IPS-20b (cell line): ENCODE data around the gene ANAPC2.

ENCODE experiments used
- H3K27ac ChIP-seq: one replicate; pipeline ENCODE4 v1.5.1; 2013; ENCODE audit warnings: low read length
- H3K27me3 ChIP-seq: 2 replicates; pipeline ENCODE4 v1.6.1; 2013; ENCODE audit warnings: mild to moderate bottlenecking, low read length, inconsistent platforms; ENCODE audit not compliant: insufficient read depth
- H3K36me3 ChIP-seq: 2 replicates; pipeline ENCODE4 v1.6.1; 2013; ENCODE audit warnings: low read depth, mild to moderate bottlenecking, inconsistent platforms, low read length, moderate library complexity; ENCODE audit not compliant: insufficient read depth
- H3K4me1 ChIP-seq: 2 replicates; pipeline ENCODE4 v1.6.1; 2013; ENCODE audit warnings: mild to moderate bottlenecking, control low read depth, inconsistent platforms, low read length, moderate library complexity; ENCODE audit not compliant: insufficient read depth
- H3K4me3 ChIP-seq: 2 replicates; pipeline ENCODE4 v1.5.1; 2013; ENCODE audit warnings: mild to moderate bottlenecking, low read length, inconsistent platforms
- H3K9ac ChIP-seq: 2 replicates; pipeline ENCODE4 v1.6.1; 2013; ENCODE audit warnings: low read depth, mild to moderate bottlenecking, inconsistent platforms, low read length, moderate library complexity
- H3K9me3 ChIP-seq: 2 replicates; pipeline ENCODE4 v1.6.1; 2013; ENCODE audit warnings: mild to moderate bottlenecking, low read depth, low read length, inconsistent platforms; ENCODE audit not compliant: insufficient read depth

The ANAPC2 gene

GRCh38 chr9:137174722-137175293 is 13.6 kb downstream of the ANAPC2 start:
- peaks cover 3% of the 10 kb centered on the region; the same call in 1 of the 2 replicates for H3K36me3 ChIP-seq
- peaks cover 65% of the 10 kb centered on the region for H3K27me3 ChIP-seq
- H3K9ac ChIP-seq, result no peak overlapping the region
- no peak overlapping the region for H3K4me3 ChIP-seq
- no peaks in the 10 kb centered on the region for H3K9me3 ChIP-seq
- H3K4me1 ChIP-seq, result no peaks in the 10 kb centered on the region
- H3K27ac ChIP-seq, result no peak overlapping the region

GRCh38 chr9:137173796-137174664 is 14.3 kb downstream of the ANAPC2 start:
- Histone ChIP-seq H3K4me1 (no peaks in the 10 kb centered on the region), H3K27me3 (peaks cover 73% of the 10 kb centered on the region), H3K9me3 (no peaks in the 10 kb centered on the region), H3K27ac (no peak overlapping the region), H3K9ac (no peak overlapping the region), H3K36me3 (no peaks in the 10 kb centered on the region), H3K4me3 (no peak overlapping the region)

- Histone ChIP-seq H3K27ac (no peak overlapping the region), H3K9ac (no peak overlapping the region)
Measured at GRCh38 chr9:137172901-137173795, 15.2 kb downstream of the ANAPC2 start.

GRCh38 chr9:137171149-137171900 is 17.0 kb downstream of the ANAPC2 start:
- no peak overlapping the region for H3K27ac ChIP-seq
- H3K9ac ChIP-seq, result no peak overlapping the region
- H3K9me3 ChIP-seq, result no peaks in the 10 kb centered on the region
- no peaks in the 10 kb centered on the region for H3K4me1 ChIP-seq
- H3K36me3 ChIP-seq, result no peaks in the 10 kb centered on the region
- H3K4me3 ChIP-seq, result no peak overlapping the region
- peaks cover 99% of the 10 kb centered on the region for H3K27me3 ChIP-seq

More at GRCh38 chr9:137172901-137173795, 15.2 kb downstream of the ANAPC2 start:
- no peaks in the 10 kb centered on the region for H3K9me3 ChIP-seq
- H3K36me3 ChIP-seq, result no peaks in the 10 kb centered on the region
- H3K27me3 ChIP-seq, result peaks cover 82% of the 10 kb centered on the region
- H3K4me1 ChIP-seq, result no peaks in the 10 kb centered on the region
- H3K4me3 ChIP-seq, result no peak overlapping the region

GRCh38 chr9:137170486-137171148 is 17.7 kb downstream of the ANAPC2 start:
- no peaks in the 10 kb centered on the region for H3K9me3 ChIP-seq
- no peak overlapping the region for H3K9ac ChIP-seq
- no peak overlapping the region for H3K27ac ChIP-seq
- no peaks in the 10 kb centered on the region for H3K36me3 ChIP-seq
- peaks cover 99% of the 10 kb centered on the region for H3K27me3 ChIP-seq
- H3K4me1 ChIP-seq, result no peaks in the 10 kb centered on the region
- no peak overlapping the region for H3K4me3 ChIP-seq

- no peak within 1 kb of the TSS for H3K27ac ChIP-seq
- peaks cover 99% of the 10 kb centered on the region for H3K27me3 ChIP-seq
- no peaks in the 10 kb centered on the region for H3K36me3 ChIP-seq
- peak within 1 kb of the TSS; percentile 60; the same call in 1 of the 2 replicates for H3K4me3 ChIP-seq
- H3K9ac ChIP-seq, result no peak within 1 kb of the TSS
- no peaks in the 10 kb centered on the region for H3K9me3 ChIP-seq
- H3K4me1 ChIP-seq, result no peaks in the 10 kb centered on the region
Measured at GRCh38 chr9:137169896-137170358, 18.4 kb downstream of the ANAPC2 start, which contains the start of gene LRRC26. LRRC26 (minus strand) TSS chr9:137170051; CDS start chr9:137169943, 108 bp downstream.

GRCh38 chr9:137168904-137169856 is 19.2 kb downstream of the ANAPC2 start:
- no peak overlapping the region for H3K27ac ChIP-seq
- H3K9ac ChIP-seq, result no peak overlapping the region
- H3K4me1 ChIP-seq, result no peaks in the 10 kb centered on the region
- H3K9me3 ChIP-seq, result no peaks in the 10 kb centered on the region
- peak overlapping the region; percentile 60; the same call in 1 of the 2 replicates for H3K4me3 ChIP-seq
- H3K36me3 ChIP-seq, result no peaks in the 10 kb centered on the region
- peaks cover 100% of the 10 kb centered on the region for H3K27me3 ChIP-seq

- H3K4me3 ChIP-seq, result peak overlapping the region; percentile 60; the same call in 1 of the 2 replicates
- H3K27me3 ChIP-seq, result peaks cover 100% of the 10 kb centered on the region
- H3K36me3 ChIP-seq, result no peaks in the 10 kb centered on the region
- no peak overlapping the region for H3K9ac ChIP-seq
- H3K27ac ChIP-seq, result no peak overlapping the region
- no peaks in the 10 kb centered on the region for H3K9me3 ChIP-seq
- no peaks in the 10 kb centered on the region for H3K4me1 ChIP-seq
Measured at GRCh38 chr9:137168573-137168903, 19.8 kb downstream of the ANAPC2 start.

- Histone ChIP-seq H3K9ac (no peak overlapping the region), H3K4me3 (no peak overlapping the region), H3K4me1 (no peaks in the 10 kb centered on the region), H3K27me3 (peaks cover 100% of the 10 kb centered on the region), H3K9me3 (no peaks in the 10 kb centered on the region), H3K27ac (no peak overlapping the region), H3K36me3 (no peaks in the 10 kb centered on the region)
Measured at GRCh38 chr9:137167747-137168572, 20.4 kb downstream of the ANAPC2 start.
